IPS-NIHi7 (cell line): ENCODE data around the gene PRKAG1.
"Not testable (repeated sequence)": the region's sequence is repeated elsewhere in the genome, so short reads cannot be mapped to it uniquely, and the experiment has no call there.

ENCODE experiments used
- DNase-seq: peaks from one replicate; pipeline ENCODE4 v3.0.0; 2012; ENCODE audit warnings: mixed read lengths; ENCODE audit errors: extremely low spot score

PRKAG1 gene

DNA sequence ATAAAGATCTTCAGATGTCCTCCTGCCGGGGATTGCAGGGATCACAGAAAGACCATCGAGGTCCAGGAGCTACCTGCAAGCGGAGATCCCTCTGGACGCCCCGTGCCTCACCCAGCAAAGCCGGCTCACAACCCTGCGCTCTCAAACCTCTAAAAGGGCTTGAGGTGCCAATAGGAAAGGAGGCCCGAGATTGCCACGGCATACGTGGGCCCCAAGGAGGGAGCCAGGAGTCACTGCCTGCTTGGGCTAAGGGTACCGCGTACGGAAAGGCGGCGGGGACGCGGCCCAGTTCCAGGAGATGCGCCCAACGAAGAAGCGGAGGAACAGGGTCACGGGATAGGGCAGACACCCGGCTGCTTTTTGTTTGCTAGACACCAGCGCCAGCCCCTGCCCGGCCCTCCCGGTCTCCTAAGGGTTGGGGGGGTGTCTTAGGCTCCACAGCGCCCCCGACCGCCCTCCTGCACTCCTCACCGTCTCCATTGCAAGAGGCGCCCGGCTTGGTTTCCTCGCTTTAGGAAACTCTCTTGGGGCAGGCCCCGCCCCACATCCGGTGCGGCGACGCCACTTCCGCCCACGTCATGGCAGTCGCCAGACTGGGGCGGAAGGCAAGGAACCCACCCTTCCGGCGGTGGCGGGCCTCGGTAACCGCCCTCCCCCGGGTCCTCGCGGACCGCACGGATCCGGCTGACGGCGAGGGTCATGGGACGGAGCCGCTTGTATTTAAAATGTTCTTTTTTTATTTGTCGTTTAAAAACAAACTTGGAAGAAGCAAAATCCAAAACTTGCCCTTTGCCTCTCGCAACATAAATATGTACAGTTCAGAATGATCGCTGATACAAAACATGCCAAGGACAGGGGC, at the start of gene PRKAG1:
PRKAG1 (minus strand) TSS at position 516 of the 859 bp plus-strand sequence; CDS start at position 480, 36 bp downstream.
- peak; percentile 99 for DNase-seq

DNA sequence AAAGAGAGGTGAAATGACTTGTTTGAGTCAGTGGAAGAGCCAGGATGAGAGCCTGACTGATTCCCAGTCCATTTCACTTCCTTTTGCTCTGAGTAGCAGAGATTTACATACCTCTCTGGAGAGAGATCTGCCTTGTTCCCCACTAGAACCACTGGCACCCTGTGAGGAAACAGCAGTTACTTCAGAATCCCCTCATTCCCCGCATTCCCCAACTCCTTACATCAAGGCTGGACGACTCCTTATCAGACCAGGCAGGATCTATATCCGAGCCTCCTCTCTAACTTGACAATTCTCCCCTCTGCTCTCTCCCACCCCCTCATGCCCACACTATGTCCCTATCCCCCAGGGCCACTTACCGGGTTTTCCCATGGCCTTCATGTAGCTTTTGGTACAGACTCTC, 47.5 kb upstream of the PRKAG1 start:
- DNase-seq: no peak

GRCh38 chr12:49064767-49065152, 46.2 kb upstream of the PRKAG1 start:
- no peak for DNase-seq

- not testable (repeated sequence) for DNase-seq
Observed at GRCh38 chr12:49061916-49062315, 43.3 kb upstream of the PRKAG1 start.

- no peak for DNase-seq
Observed at GRCh38 chr12:49061157-49061650, 42.6 kb upstream of the PRKAG1 start.

DNA sequence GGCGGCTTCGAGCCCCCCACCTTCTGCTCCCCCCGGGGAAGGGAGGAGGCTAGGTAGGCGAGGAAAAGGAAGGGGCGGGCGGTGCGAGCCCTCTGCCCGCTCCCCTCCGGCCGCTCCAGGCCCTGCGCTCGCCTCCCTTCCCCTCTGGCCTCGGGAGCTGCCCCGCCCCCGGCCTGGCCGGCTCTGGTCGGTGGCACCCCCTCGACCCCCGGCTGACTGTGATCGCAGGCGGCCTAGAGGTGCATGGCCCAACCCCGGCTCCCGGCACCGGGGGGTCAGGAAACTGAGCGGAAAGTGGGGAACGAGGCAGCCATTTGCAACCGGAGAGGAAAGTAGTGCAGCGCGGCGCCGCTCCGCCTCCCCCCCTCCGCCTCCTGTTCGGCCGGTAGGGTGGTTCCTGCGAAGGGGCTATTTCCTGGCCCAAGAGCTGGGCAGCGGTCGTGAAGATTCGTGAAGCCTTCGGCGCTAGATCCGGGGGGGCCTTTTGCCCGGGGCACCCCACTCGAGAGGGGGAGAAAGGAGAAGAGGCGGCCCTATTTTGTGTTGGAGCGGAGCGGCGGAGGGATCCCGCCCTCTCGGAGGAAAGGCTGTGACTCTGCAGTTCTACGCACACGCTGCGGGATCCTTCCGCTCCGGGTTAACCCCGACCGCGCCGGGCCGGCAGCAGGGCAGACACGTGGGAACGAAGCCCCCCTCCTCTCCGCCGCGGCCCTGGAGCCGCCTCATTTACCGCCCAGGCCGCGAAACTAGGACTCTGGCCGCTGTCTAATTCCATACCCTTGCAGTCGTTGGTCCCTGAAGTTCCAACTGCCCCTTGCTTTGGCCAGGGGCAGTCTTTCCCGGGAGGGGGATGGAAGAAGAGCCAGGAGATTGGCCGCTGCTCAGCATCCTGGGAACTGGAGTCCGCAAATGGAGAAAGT, 41.9 kb upstream of the PRKAG1 start, which contains the start of gene KMT2D:
KMT2D (minus strand) TSS at position 558 of the 920 bp plus-strand sequence. CDS start 5,470 bp downstream, outside the sequence.
- DNase-seq: peak; percentile 95

- DNase-seq: peak; percentile 56
Observed at GRCh38 chr12:49059299-49060171, 41.0 kb upstream of the PRKAG1 start.

DNA sequence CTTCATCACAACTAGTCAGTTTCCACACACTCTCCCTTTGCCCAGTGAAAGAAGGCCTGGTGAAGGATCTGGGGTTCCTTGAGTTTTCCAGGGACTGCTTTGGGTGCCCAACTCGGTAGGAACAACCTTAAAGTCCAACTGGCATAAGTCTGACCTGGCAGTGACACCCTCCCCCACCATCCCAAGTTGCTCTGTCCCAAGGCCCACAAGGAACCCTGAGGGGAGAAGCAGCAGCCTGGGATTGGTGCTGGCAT, 40.4 kb upstream of the PRKAG1 start:
- no peak for DNase-seq

- no peak for DNase-seq
Observed at GRCh38 chr12:49058366-49059044, 39.9 kb upstream of the PRKAG1 start.

DNA sequence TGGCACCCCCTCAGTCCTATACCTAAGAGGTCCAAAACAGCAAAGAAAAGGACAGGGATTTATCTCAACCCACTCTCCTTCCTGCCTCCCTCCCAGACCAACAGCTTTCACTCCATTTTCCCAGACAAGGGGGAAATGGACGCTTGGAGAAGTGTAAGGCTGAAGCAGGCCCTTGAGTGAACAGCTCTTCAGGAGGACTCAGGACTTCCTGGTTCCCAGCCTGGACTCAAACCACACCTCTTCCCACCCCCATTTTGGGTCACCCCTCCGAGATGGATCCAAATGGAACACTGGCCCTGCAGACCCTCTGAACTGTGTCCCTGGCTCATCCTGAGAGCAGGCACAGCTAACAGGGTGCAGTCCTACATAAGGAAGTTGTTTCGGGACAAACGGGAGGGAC, 39.3 kb upstream of the PRKAG1 start:
- DNase-seq: no peak

- peak; percentile 78 for DNase-seq
Observed at GRCh38 chr12:49055978-49056754, 37.6 kb upstream of the PRKAG1 start.

- no peak for DNase-seq
Observed at GRCh38 chr12:49055092-49055491, 36.5 kb upstream of the PRKAG1 start.

DNA sequence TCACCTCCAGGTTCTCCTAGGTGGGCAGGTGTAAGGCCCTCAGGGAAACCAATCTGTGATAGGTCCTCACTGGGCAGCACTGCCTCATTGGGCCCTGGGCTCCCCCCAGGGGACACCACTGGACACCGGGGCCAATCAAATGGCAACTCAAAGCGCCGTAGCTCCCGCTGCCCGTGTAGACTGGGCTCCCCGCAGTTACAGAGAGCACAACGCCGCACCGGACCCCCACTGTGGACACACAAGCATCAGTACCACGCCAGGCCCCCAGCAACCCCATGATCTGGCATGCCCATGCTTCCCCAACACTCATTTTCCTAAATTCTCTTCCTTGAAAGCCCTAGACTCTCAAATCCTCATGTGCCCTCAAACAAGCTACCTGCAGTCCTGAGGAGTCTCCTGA, 35.9 kb upstream of the PRKAG1 start:
- DNase-seq: no peak

DNA sequence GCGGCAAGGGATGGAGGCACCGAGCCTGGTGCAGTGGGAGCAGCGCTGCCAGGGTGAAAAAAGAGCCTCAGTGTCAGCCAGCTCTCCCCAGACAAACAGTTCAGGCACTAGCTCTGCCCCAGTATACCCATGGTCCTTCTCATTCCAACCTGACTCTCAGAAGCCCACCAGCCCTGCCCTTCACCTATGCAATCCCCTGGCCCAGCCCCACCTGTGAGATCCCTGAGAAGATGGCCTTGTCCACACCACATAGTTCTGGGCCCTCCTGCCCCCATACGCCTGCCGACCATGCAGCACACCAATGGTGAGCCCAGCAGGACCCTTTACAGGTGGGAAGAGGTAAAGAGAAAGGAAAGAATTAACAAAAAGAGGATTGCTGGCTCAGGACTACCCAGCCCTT, 35.5 kb upstream of the PRKAG1 start:
- DNase-seq: no peak

DNA sequence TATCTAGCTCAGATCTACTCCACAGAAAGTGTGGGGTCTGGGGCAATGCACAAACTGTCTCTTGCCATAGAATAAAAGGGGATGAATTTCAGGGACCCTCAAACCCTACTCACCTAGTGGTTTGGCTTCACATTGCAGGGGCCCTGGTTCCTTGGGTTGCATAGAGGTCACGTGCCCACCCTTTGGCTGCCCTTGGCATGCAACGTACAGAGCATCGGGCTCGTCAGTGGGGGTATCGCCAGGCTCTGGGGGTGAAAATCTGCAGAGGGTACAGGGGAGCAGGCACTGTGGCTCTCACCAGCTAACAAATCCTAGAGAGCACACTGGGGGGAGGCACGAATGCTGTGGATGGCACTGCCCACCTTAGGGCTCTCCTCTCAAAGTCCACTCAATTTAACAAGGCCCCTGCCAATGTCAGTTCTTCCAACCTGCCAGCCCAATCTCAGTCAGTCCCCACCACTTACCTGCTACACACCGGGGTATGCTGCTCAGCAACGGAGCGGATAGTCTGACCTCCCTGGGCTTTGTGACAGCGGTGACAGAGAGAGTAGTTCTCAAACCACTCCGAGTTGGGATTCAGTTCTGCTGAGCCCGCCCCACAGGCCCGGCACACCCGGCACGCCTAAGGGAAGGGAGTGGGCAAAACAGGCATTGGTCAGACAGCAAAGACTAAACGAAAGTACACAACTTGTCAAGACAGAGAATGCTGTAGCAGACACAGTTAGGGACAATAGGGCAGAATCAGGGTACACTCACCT, 34.1 kb upstream of the PRKAG1 start:
- DNase-seq: no peak

GRCh38 chr12:49051777-49052438, 33.3 kb upstream of the PRKAG1 start:
- no peak for DNase-seq

DNA sequence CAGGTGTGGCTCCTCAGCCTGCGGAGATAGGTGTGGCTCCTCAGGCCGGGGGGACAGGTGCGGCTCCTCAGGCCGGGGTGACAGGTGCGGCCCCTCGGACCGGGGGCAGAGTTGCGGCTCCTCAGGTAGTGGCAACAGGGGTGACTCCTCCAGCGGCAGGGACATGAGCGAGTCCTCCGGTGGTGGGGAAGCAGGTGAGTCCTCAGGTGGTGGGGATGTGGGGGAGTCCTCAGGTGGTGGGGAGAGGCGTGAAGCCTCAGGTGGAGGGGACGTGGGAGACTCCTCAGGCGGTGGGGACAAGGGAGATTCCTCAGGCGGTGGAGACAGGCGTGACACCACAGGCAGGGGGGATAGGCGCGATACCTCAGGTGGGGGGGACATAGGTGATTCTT, 32.8 kb upstream of the PRKAG1 start:
- no peak for DNase-seq

GRCh38 chr12:49050507-49051372, 32.2 kb upstream of the PRKAG1 start:
- DNase-seq: no peak
